ENCODE data around the gene MINDY1.

Gene MINDY1

GRCh38 chr1:151006327-151007052, at the start of gene MINDY1:
MINDY1 (minus strand) TSS chr1:151006902; CDS start chr1:151002617, 4,285 bp downstream.
- Histone ChIP-seq H3K27me3 (replicated peaks; ENCODE audit: insufficient read depth, low read length) (no peaks in the 10 kb centered on the region), H3K4me2 (ENCODE audit: low read depth, low read length) (peak within 1 kb of the TSS; percentile 85), H3K4me3 (ENCODE audit: low read length) (peak within 1 kb of the TSS; percentile 82), H2AFZ (ENCODE audit: low read length) (peak within 1 kb of the TSS; percentile 83), H3K9ac (ENCODE audit: low read length) (peak within 1 kb of the TSS; percentile 75), H4K20me1 (ENCODE audit: insufficient read depth, low read length) (no peaks in the 10 kb centered on the region), H3K27ac (ENCODE audit: low read length) (peak within 1 kb of the TSS; percentile 79), H3K9me3 (replicated peaks; ENCODE audit: insufficient read depth, low read length) (no peaks in the 10 kb centered on the region), H3K36me3 (replicated peaks; ENCODE audit: insufficient read depth, low read length) (no peaks in the 10 kb centered on the region), H3K4me1 (ENCODE audit: low read length) (peaks cover 23% of the 10 kb centered on the region), H3K9me2 (replicated peaks; ENCODE audit: insufficient read depth, low read length) (no peaks in the 10 kb centered on the region), H3F3A (ENCODE audit: insufficient read depth, low read length) (peaks cover 21% of the 10 kb centered on the region), H3K79me2 (ENCODE audit: low read length) (peaks cover 26% of the 10 kb centered on the region; the same call in 1 of the 2 replicates)
- TF ChIP-seq CTCF (IDR thresholded peaks at IDR 0.05; ENCODE audit: low read length): peak; percentile 70
- TF ChIP-seq EZH2phosphoT487 (IDR thresholded peaks at IDR 0.05; ENCODE audit: low read length): no peak
- no peak for TF ChIP-seq EZH2 (optimal IDR thresholded peaks at IDR 0.05; ENCODE audit: low read depth, low read length)
- DNase-seq: peak; percentile 79

GRCh38 chr1:151056149-151056548, 49.4 kb upstream of the MINDY1 start:
- Histone ChIP-seq H3K9ac (ENCODE audit: low read length) (peak overlapping the region; percentile 18; the same call in 1 of the 2 replicates), H3K9me3 (replicated peaks; ENCODE audit: insufficient read depth, low read length) (no peaks in the 10 kb centered on the region), H3K9me2 (replicated peaks; ENCODE audit: insufficient read depth, low read length) (no peaks in the 10 kb centered on the region), H3K4me1 (ENCODE audit: low read length) (peaks cover 38% of the 10 kb centered on the region), H3K4me2 (ENCODE audit: low read depth, low read length) (peak overlapping the region; percentile 96), H3K27me3 (replicated peaks; ENCODE audit: insufficient read depth, low read length) (no peaks in the 10 kb centered on the region), H3K79me2 (ENCODE audit: low read length) (peaks cover 57% of the 10 kb centered on the region), H3K27ac (ENCODE audit: low read length) (peak overlapping the region; percentile 76), H3F3A (ENCODE audit: insufficient read depth, low read length) (peaks cover 25% of the 10 kb centered on the region), H2AFZ (ENCODE audit: low read length) (no peak overlapping the region), H3K36me3 (replicated peaks; ENCODE audit: insufficient read depth, low read length) (peaks cover 19% of the 10 kb centered on the region), H3K4me3 (ENCODE audit: low read length) (peak overlapping the region; percentile 24), H4K20me1 (ENCODE audit: insufficient read depth, low read length) (no peaks in the 10 kb centered on the region; the same call in 1 of the 2 replicates)
- peak; percentile 71 for DNase-seq
- TF ChIP-seq CTCF (IDR thresholded peaks at IDR 0.05; ENCODE audit: low read length): no peak
- TF ChIP-seq EZH2phosphoT487 (IDR thresholded peaks at IDR 0.05; ENCODE audit: low read length): no peak
- no peak for TF ChIP-seq EZH2 (optimal IDR thresholded peaks at IDR 0.05; ENCODE audit: low read depth, low read length)

- Histone ChIP-seq H3K9me3 (replicated peaks; ENCODE audit: insufficient read depth, low read length) (no peaks in the 10 kb centered on the region), H4K20me1 (ENCODE audit: insufficient read depth, low read length) (no peaks in the 10 kb centered on the region; the same call in 1 of the 2 replicates), H3K27me3 (replicated peaks; ENCODE audit: insufficient read depth, low read length) (no peaks in the 10 kb centered on the region), H3F3A (ENCODE audit: insufficient read depth, low read length) (peaks cover 26% of the 10 kb centered on the region), H3K9me2 (replicated peaks; ENCODE audit: insufficient read depth, low read length) (no peaks in the 10 kb centered on the region), H3K4me1 (ENCODE audit: low read length) (peaks cover 39% of the 10 kb centered on the region), H2AFZ (ENCODE audit: low read length) (no peak overlapping the region), H3K79me2 (ENCODE audit: low read length) (peaks cover 57% of the 10 kb centered on the region), H3K4me3 (ENCODE audit: low read length) (no peak overlapping the region), H3K4me2 (ENCODE audit: low read depth, low read length) (peak overlapping the region; percentile 96; the same call in 1 of the 2 replicates), H3K36me3 (replicated peaks; ENCODE audit: insufficient read depth, low read length) (peaks cover 19% of the 10 kb centered on the region), H3K9ac (ENCODE audit: low read length) (peak overlapping the region; percentile 18; the same call in 1 of the 2 replicates), H3K27ac (ENCODE audit: low read length) (no peak overlapping the region; the same call in 1 of the 2 replicates)
- no peak for DNase-seq
- TF ChIP-seq EZH2 (optimal IDR thresholded peaks at IDR 0.05; ENCODE audit: low read depth, low read length) (no peak), CTCF (IDR thresholded peaks at IDR 0.05; ENCODE audit: low read length) (no peak), EZH2phosphoT487 (IDR thresholded peaks at IDR 0.05; ENCODE audit: low read length) (no peak)
Measured at GRCh38 chr1:151055581-151055980, 48.9 kb upstream of the MINDY1 start.

Data from MM.1S (cell line).